Measurements from ENCODE around the gene RPN1.
"Not testable (repeated sequence)": the region's sequence is repeated elsewhere in the genome, so short reads cannot be mapped to it uniquely, and the experiment has no call there.

The RPN1 gene

DNA sequence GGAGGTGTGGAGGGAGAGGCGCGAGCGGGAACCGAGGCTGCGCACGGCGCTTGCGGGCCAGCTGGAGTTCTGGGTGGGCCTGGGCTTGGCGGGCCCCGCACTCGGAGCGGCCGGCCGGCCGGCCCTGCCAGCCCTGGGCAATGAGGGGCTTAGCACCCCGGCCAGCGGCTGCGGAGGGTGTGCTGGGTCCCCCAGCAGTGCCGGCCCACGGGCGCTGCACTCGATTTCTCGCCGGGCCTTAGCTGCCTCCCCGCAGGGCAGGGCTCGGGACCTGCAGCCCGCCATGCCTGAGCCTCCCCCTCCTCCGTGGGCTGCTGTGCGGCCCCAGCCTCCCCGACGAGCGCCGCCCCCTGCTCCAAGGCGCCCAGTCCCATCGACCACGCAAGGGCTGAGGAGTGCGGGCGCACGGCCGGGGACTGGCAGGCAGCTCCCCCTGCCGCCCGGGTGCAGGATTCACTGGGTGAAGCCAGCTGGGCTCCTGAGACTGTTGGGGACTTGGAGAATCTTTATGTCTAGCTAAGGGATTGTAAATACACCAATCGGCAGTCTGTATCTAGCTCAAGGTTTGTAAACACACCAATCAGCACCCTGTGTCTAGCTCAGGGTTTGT, 2.9 kb upstream of the RPN1 start:
- DNase-seq (ENCODE audit: extremely low read depth in 1 of 2, low read depth in 1 of 2) = not testable (repeated sequence)

GRCh38 chr3:128648940-128649663, 1.5 kb downstream of the RPN1 start:
- no peak for DNase-seq (ENCODE audit: extremely low read depth in 1 of 2, low read depth in 1 of 2)

GRCh38 chr3:128648402-128648801, 2.2 kb downstream of the RPN1 start:
- no peak for DNase-seq (ENCODE audit: extremely low read depth in 1 of 2, low read depth in 1 of 2)

GRCh38 chr3:128647307-128647706, 3.3 kb downstream of the RPN1 start:
- DNase-seq (ENCODE audit: extremely low read depth in 1 of 2, low read depth in 1 of 2) = no peak

GRCh38 chr3:128634075-128634611, 16.5 kb downstream of the RPN1 start:
- no peak for DNase-seq (ENCODE audit: extremely low read depth in 1 of 2, low read depth in 1 of 2)

- no peak for DNase-seq (ENCODE audit: extremely low read depth in 1 of 2, low read depth in 1 of 2)
These were observed 18.3 kb downstream of the RPN1 start for GRCh38 chr3:128632301-128632700.

DNA sequence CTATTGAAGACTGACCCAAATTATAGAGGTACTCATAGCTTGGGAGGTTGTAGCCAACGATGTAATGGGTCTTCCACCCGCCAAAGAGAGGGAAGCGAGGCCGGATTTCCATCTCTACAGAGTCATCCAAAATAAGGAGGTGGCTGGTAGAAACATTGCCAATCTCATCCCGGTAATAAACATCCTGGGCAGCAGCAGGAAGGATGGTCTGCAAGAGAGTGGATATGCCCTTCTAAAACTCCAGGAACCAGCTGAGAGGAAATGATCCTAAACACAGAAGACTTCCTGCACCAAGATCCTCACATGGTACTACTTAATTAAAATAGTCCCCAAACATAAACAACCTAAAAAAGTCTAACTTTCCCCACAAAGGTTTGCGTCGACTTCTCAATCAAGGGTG, 20.7 kb downstream of the RPN1 start:
- no peak for DNase-seq (ENCODE audit: extremely low read depth in 1 of 2, low read depth in 1 of 2)

- DNase-seq (ENCODE audit: extremely low read depth in 1 of 2, low read depth in 1 of 2) = no peak
These were observed 25.1 kb downstream of the RPN1 start for GRCh38 chr3:128625409-128625945.

DNA sequence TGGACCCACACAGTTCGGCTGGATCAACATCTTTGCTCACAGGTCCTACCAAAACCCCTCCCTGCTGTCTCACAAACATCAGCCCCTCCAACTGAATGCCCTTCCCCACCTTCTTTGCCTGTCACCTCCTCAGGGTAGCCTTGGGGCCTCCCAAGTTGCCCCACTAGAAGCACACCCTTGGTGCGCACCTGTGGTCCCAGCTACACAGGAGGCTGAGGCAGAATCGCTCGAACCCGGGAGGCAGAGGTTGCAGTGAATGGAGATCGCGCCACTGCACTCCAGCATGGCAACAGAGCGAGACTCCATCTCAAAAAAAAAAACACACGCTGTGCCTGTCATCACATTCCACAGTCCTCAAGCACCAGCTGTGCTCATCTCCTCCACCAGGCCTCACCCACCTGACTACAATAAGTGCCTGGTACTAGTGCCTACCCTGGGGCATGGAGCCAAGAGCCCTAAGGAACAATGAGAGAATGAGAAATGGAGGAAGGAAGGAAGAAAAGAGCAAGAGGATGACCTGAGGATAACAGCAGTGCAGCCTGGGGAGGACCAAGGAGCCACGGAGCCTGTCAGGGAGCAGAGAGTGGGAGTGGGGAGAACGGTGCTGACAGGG, 26.0 kb downstream of the RPN1 start:
- DNase-seq (ENCODE audit: extremely low read depth in 1 of 2, low read depth in 1 of 2) = no peak

- no peak for DNase-seq (ENCODE audit: extremely low read depth in 1 of 2, low read depth in 1 of 2)
These were observed 26.8 kb downstream of the RPN1 start for GRCh38 chr3:128623762-128624176.

- DNase-seq (ENCODE audit: extremely low read depth in 1 of 2, low read depth in 1 of 2) = no peak
These were observed 28.7 kb downstream of the RPN1 start for GRCh38 chr3:128621931-128622330.

- DNase-seq (ENCODE audit: extremely low read depth in 1 of 2, low read depth in 1 of 2) = no peak
These were observed 29.4 kb downstream of the RPN1 start for GRCh38 chr3:128621234-128621633.

DNA sequence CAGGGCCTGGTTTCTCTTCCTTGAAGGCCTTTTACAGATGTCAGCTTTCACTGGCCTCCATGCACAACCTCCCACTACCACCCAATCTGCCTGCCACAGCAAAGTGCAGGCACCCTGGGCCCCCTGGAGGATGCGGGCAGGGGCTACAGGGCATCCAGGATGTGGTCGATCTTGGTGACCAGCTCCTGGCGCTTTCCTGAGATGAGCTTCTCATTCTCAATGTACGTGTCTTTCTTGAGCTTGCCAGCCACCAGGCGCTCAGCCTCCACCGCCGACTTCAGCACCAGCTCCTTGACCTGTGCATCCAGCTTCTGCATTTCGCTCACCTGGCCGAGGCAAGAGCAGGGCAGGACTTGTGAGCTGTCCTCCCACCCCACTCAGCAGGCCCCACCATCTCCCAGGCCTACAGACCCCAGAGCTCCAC, 30.3 kb downstream of the RPN1 start:
- no peak for DNase-seq (ENCODE audit: extremely low read depth in 1 of 2, low read depth in 1 of 2)

DNA sequence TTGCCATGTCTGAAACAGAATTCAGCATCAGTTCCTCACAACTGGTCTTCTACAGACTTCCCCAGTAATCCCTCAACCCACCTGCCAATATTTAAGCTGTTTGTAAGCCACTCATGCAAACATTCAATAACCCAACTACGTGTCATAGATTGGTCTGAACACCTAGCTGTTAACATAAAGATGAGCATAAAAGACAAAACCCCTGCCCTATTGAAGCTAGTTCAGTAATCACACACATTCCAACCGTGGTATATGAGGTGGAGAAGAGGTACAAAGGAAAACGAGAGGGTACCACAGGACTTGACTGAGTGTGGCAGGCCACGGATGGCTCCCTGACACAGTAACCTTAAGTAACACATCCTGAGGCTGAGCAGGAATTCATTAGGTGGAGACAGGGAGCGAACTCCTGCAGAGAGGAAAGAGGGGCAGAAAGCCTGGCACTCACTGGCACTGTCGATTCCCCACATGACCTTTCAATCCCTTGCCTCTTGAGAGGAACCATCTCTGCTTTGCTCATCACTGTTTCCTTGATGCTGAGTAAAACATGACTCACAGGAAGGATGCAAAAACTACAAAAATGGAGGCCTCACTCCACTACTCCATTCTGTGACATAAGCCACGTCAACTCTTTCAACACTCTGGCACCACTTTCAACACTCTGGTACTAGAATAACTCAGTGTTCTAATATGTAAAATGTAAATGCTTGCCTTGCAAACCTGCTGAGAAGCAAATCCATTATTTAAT, 31.3 kb downstream of the RPN1 start:
- DNase-seq (ENCODE audit: extremely low read depth in 1 of 2, low read depth in 1 of 2) = no peak

GRCh38 chr3:128618398-128618726, 32.3 kb downstream of the RPN1 start:
- DNase-seq (ENCODE audit: extremely low read depth in 1 of 2, low read depth in 1 of 2) = no peak

DNA sequence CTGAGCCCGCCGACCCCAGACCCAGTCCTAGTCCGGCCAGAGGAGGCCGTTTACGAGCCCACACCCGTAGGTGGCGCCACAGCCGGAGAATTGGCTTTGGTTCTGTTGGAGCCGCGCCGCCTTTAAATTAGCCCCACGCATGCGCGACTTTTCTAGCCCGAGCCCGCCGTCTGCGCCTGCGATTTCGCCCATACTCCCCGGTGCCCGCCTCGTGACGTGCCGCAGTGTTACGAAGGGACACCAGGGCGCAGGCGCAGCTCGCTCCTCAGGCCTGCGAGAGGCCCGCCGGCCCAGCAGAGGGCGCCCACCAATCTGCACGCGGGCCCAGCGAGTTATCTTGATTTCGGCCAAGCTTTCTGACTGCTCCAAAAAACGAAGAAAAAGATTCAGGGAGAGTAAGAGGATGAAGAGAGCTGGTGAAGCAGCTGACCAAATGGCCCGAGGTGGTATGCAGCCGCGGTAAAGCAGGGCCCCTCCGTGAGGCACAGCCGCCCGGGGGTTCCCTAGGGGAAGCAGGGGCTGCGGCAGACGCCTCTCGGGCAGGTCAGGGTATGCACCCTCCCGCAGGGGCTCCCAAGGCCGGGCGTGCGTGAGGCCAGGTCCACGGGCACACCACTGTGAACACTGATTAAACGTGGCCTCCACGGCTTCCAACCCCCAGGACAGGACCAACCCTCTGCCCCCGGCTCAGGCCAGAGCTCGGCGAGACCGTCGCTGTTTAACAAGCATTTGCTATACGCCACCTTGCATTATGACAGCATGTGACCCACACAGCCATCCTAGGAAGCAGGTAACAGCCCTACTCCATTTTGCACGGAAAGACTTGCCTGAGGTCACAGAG, 32.8 kb downstream of the RPN1 start:
- DNase-seq (ENCODE audit: extremely low read depth in 1 of 2, low read depth in 1 of 2) = peak; percentile 92 to 98

- no peak for DNase-seq (ENCODE audit: extremely low read depth in 1 of 2, low read depth in 1 of 2)
These were observed 33.4 kb downstream of the RPN1 start for GRCh38 chr3:128617270-128617556.

GRCh38 chr3:128616516-128617269, 33.9 kb downstream of the RPN1 start:
- no peak for DNase-seq (ENCODE audit: extremely low read depth in 1 of 2, low read depth in 1 of 2)

DNA sequence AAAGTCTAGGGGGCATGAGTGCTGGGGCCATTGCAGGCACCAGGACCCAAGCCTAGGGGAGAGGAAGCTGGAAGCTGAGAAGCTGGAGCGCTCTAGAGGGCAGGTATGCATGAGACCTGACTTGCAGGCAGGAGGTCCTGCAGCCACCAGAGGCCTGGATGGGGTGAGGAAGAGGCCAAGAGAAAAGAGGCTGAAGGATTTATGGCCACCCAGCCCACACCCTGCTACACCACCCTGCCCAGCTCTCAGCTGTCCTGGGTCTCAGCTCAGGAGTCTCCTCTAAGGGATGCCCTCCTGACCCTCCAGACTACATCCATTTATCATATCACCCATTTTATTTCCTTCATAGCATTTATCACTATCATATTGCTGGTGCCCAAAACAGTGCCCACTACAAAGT, 36.5 kb downstream of the RPN1 start:
- DNase-seq (ENCODE audit: extremely low read depth in 1 of 2, low read depth in 1 of 2) = no peak
